Measurements from ENCODE around the gene MS4A13. TPM values are rescaled to one million over a fixed set of nuclear protein-coding genes. Genes with fewer than 3 reads are reported as not detected.

Gene MS4A13
- total RNA-seq, 1 donor from 2014 or later: not detected

- no peaks in the 10 kb centered on the region for H4K20me1 ChIP-seq (ENCODE audit: low read depth)
- no peaks in the 10 kb centered on the region for H3K79me2 ChIP-seq (ENCODE audit: low read depth)
- TF ChIP-seq EZH2 (IDR thresholded peaks at IDR 0.05) (no peak), EZH2phosphoT487 (IDR thresholded peaks at IDR 0.05) (no peak), CTCF (IDR thresholded peaks at IDR 0.05) (no peak)
- no peak within 1 kb of the TSS for H3K4me3 Mint-ChIP-seq
- H3K4me3 ChIP-seq: no peak within 1 kb of the TSS
- H3K36me3 ChIP-seq: no peaks in the 10 kb centered on the region
- no peak for DNase-seq (ENCODE audit: low spot score)
- no peaks in the 10 kb centered on the region for H3K4me1 ChIP-seq
- H3K9me3 Mint-ChIP-seq: no peaks in the 10 kb centered on the region
- no peaks in the 10 kb centered on the region for H3F3A ChIP-seq (ENCODE audit: low read depth)
- no peak within 1 kb of the TSS for H3K4me2 ChIP-seq
- no peaks in the 10 kb centered on the region for H3K27me3 ChIP-seq
- H3K4me1 Mint-ChIP-seq: no peaks in the 10 kb centered on the region
- no peak within 1 kb of the TSS for H3K27ac Mint-ChIP-seq
- no peak within 1 kb of the TSS for H2AFZ ChIP-seq (replicated peaks)
- no peaks in the 10 kb centered on the region for H3K27me3 Mint-ChIP-seq (ENCODE audit: insufficient read depth, low read depth)
- no peak within 1 kb of the TSS for H3K9ac ChIP-seq
- H3K27ac ChIP-seq: no peak within 1 kb of the TSS
- no peaks in the 10 kb centered on the region for H3K9me3 ChIP-seq (ENCODE audit: low read depth)
- H3K36me3 Mint-ChIP-seq: no peaks in the 10 kb centered on the region
Observed at GRCh38 chr11:60492488-60493009, 22.6 kb upstream of the MS4A13 start, which contains the start of gene MS4A12. Gene MS4A12, plus strand, starts transcription at chr11:60492778. Its CDS starts 4,541 bp downstream, at chr11:60497319.

- H3K36me3 Mint-ChIP-seq: no peaks in the 10 kb centered on the region
- H3K9ac ChIP-seq: no peak overlapping the region
- H3K9me3 ChIP-seq (ENCODE audit: low read depth): no peaks in the 10 kb centered on the region
- H3K27ac ChIP-seq: no peak overlapping the region
- no peaks in the 10 kb centered on the region for H3K36me3 ChIP-seq
- no peaks in the 10 kb centered on the region for H3F3A ChIP-seq (ENCODE audit: low read depth)
- H3K27ac Mint-ChIP-seq: no peak overlapping the region
- TF ChIP-seq EZH2 (IDR thresholded peaks at IDR 0.05): no peak
- no peak for TF ChIP-seq EZH2phosphoT487 (IDR thresholded peaks at IDR 0.05)
- TF ChIP-seq CTCF (IDR thresholded peaks at IDR 0.05): no peak
- no peak overlapping the region for H3K4me3 ChIP-seq
- no peak overlapping the region for H3K4me3 Mint-ChIP-seq
- peaks cover 2% of the 10 kb centered on the region for H3K4me1 Mint-ChIP-seq
- no peaks in the 10 kb centered on the region for H3K27me3 Mint-ChIP-seq (ENCODE audit: insufficient read depth, low read depth)
- peaks cover 3% of the 10 kb centered on the region for H3K4me1 ChIP-seq
- H2AFZ ChIP-seq (replicated peaks): no peak overlapping the region
- H3K27me3 ChIP-seq: no peaks in the 10 kb centered on the region
- DNase-seq (ENCODE audit: low spot score): no peak
- H3K4me2 ChIP-seq: no peak overlapping the region
- no peaks in the 10 kb centered on the region for H4K20me1 ChIP-seq (ENCODE audit: low read depth)
- H3K79me2 ChIP-seq (ENCODE audit: low read depth): no peaks in the 10 kb centered on the region
- no peaks in the 10 kb centered on the region for H3K9me3 Mint-ChIP-seq
Observed at GRCh38 chr11:60493454-60493853, 21.7 kb upstream of the MS4A13 start.

GRCh38 chr11:60498399-60498798 lies 16.8 kb upstream of the MS4A13 start:
- H3K27ac Mint-ChIP-seq: no peak overlapping the region
- Histone ChIP-seq H3K4me2 (no peak overlapping the region), H3K9me3 (ENCODE audit: low read depth) (no peaks in the 10 kb centered on the region), H2AFZ (replicated peaks) (no peak overlapping the region), H3K79me2 (ENCODE audit: low read depth) (no peaks in the 10 kb centered on the region), H3K4me1 (peaks cover 3% of the 10 kb centered on the region), H3K27ac (no peak overlapping the region), H3K27me3 (no peaks in the 10 kb centered on the region), H3F3A (ENCODE audit: low read depth) (no peaks in the 10 kb centered on the region), H4K20me1 (ENCODE audit: low read depth) (no peaks in the 10 kb centered on the region), H3K36me3 (no peaks in the 10 kb centered on the region), H3K9ac (no peak overlapping the region), H3K4me3 (no peak overlapping the region)
- peaks cover 6% of the 10 kb centered on the region for H3K4me1 Mint-ChIP-seq
- no peaks in the 10 kb centered on the region for H3K27me3 Mint-ChIP-seq (ENCODE audit: insufficient read depth, low read depth)
- H3K36me3 Mint-ChIP-seq: no peaks in the 10 kb centered on the region
- H3K4me3 Mint-ChIP-seq: no peak overlapping the region
- DNase-seq (ENCODE audit: low spot score): no peak
- no peak for TF ChIP-seq EZH2 (IDR thresholded peaks at IDR 0.05)
- no peak for TF ChIP-seq CTCF (IDR thresholded peaks at IDR 0.05)
- TF ChIP-seq EZH2phosphoT487 (IDR thresholded peaks at IDR 0.05): no peak
- no peaks in the 10 kb centered on the region for H3K9me3 Mint-ChIP-seq

All from neural progenitor cell (in vitro differentiated cells).